H1 (cell line): ENCODE results near the gene CDK7.

ENCODE experiments used
- CHD2 ChIP-seq: IDR thresholded peaks from 2 replicates; pipeline ENCODE4 v1.6.1; 2012; ENCODE audit warnings: low read length, improper control_type of control experiment
- EZH2 ChIP-seq: fragments of 200-600 bp; sonication (generic); IDR thresholded peaks from 2 replicates; pipeline ENCODE4 v1.7.1; 2012; ENCODE audit warnings: low read depth, mild to moderate bottlenecking, moderate library complexity, low read length, inconsistent platforms; ENCODE audit not compliant: severe bottlenecking
- TF ChIP-seq, protein P1 (sequence below), 3 experiments: IDR thresholded peaks; 1 replicate in 2 of 3; 2 replicates in 1 of 3; pipeline versions ENCODE4 v1.5.1 to v1.6.1; 2011; ENCODE audit warnings: low read length in 3 of 3, mild to moderate bottlenecking in 3 of 3, inconsistent platforms in 2 of 3, low read depth in 1 of 3, moderate library complexity in 1 of 3; ENCODE audit not compliant: insufficient read depth in 1 of 3; ENCODE audit errors: control extremely low read depth in 1 of 3

DNA sequence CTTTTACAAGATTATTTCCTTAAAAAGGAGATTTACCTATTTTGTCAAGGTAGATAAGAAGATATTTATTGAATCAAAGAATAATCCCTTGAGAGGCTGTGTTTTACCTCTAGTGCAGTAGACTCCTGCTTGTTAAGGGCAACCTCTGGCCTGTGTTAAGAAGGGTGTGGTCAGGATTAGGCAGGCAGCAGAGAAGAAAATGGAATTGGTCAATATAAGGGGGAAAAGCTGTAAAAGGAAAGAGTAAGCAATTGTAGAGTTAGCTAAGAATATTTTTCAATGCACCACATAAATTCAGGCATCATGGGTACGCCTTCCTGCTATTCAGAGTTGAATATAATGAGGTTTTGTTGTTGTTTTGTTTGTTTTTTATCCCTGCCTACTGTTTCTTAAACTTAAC, 91.7 kb downstream of the CDK7 start:
- TF ChIP-seq, protein P1, sequence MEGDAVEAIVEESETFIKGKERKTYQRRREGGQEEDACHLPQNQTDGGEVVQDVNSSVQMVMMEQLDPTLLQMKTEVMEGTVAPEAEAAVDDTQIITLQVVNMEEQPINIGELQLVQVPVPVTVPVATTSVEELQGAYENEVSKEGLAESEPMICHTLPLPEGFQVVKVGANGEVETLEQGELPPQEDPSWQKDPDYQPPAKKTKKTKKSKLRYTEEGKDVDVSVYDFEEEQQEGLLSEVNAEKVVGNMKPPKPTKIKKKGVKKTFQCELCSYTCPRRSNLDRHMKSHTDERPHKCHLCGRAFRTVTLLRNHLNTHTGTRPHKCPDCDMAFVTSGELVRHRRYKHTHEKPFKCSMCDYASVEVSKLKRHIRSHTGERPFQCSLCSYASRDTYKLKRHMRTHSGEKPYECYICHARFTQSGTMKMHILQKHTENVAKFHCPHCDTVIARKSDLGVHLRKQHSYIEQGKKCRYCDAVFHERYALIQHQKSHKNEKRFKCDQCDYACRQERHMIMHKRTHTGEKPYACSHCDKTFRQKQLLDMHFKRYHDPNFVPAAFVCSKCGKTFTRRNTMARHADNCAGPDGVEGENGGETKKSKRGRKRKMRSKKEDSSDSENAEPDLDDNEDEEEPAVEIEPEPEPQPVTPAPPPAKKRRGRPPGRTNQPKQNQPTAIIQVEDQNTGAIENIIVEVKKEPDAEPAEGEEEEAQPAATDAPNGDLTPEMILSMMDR (IDR thresholded peaks at IDR 0.05; ENCODE audit: control extremely low read depth in 1 of 3, insufficient read depth in 1 of 3, low read depth in 1 of 3, low read length in 3 of 3), result no peak
- no peak for TF ChIP-seq EZH2
- TF ChIP-seq CHD2, result no peak
